ENCODE measurements around the gene ERG. TPM values are rescaled to one million over a fixed set of nuclear protein-coding genes. Genes with fewer than 3 reads are reported as not detected.

ERG gene
- total and polyA plus RNA-seq, 2 donors from 2014 or later = 6.6 to 29.6 TPM

GRCh38 chr21:38356883-38357625, 141.2 kb downstream of the ERG start:
- Histone ChIP-seq H3K27ac (ENCODE audit: low read depth in 2 of 2, low read length in 2 of 2) (no peak overlapping the region), H3K9ac (ENCODE audit: low read length in 3 of 3) (no peak overlapping the region), H3K4me1 (ENCODE audit: control insufficient read depth in 2 of 3, insufficient read depth in 2 of 3, low read depth in 1 of 3, low read length in 3 of 3) (peaks cover 2 to 5% (median 4%) of the 10 kb centered on the region in 3 donors), H3K4me3 (ENCODE audit: low read length in 3 of 3) (no peak overlapping the region), H3K27me3 (ENCODE audit: control insufficient read depth, insufficient read depth, low read length) (no peaks in the 10 kb centered on the region), H3K36me3 (ENCODE audit: control insufficient read depth in 2 of 3, insufficient read depth in 3 of 3, low read length in 3 of 3) (no peaks in the 10 kb centered on the region), H3K9me3 (ENCODE audit: control insufficient read depth in 2 of 3, insufficient read depth in 1 of 3, low read length in 3 of 3) (no peaks in the 10 kb centered on the region)
- no peak for DNase-seq
- TF ChIP-seq CTCF (IDR thresholded peaks at IDR 0.05; ENCODE audit: borderline replicate concordance, extremely low read depth, insufficient read depth) = no peak
- no peak for FAIRE-seq
- intact Hi-C loops (cut with DNase I) = no loop called here

GRCh38 chr21:38355992-38356781, 142.1 kb downstream of the ERG start:
- Histone ChIP-seq H3K9me3 (ENCODE audit: control insufficient read depth in 2 of 3, insufficient read depth in 1 of 3, low read length in 3 of 3) (no peaks in the 10 kb centered on the region), H3K36me3 (ENCODE audit: control insufficient read depth in 2 of 3, insufficient read depth in 3 of 3, low read length in 3 of 3) (no peaks in the 10 kb centered on the region), H3K4me3 (ENCODE audit: low read length in 3 of 3) (no peak overlapping the region), H3K27ac (ENCODE audit: low read depth in 2 of 2, low read length in 2 of 2) (no peak overlapping the region), H3K4me1 (ENCODE audit: control insufficient read depth in 2 of 3, insufficient read depth in 2 of 3, low read depth in 1 of 3, low read length in 3 of 3) (peaks cover 2 to 9% (median 4%) of the 10 kb centered on the region in 3 donors), H3K27me3 (ENCODE audit: control insufficient read depth, insufficient read depth, low read length) (no peaks in the 10 kb centered on the region), H3K9ac (ENCODE audit: low read length in 3 of 3) (no peak overlapping the region)
- intact Hi-C loops (cut with DNase I) = no loop called here
- peak; percentile 91 for TF ChIP-seq CTCF (IDR thresholded peaks at IDR 0.05; ENCODE audit: borderline replicate concordance, extremely low read depth, insufficient read depth)
- DNase-seq (peak; percentile 85 to 90 (median 87)), FAIRE-seq (no peak)

GRCh38 chr21:38355353-38355752, 142.9 kb downstream of the ERG start:
- no peak for FAIRE-seq
- intact Hi-C loops (cut with DNase I) = no loop called here

More at GRCh38 chr21:38355353-38355752, 142.9 kb downstream of the ERG start:
- Histone ChIP-seq H3K27me3 (ENCODE audit: control insufficient read depth, insufficient read depth, low read length) (no peaks in the 10 kb centered on the region), H3K36me3 (ENCODE audit: control insufficient read depth in 2 of 3, insufficient read depth in 3 of 3, low read length in 3 of 3) (no peaks in the 10 kb centered on the region), H3K4me1 (ENCODE audit: control insufficient read depth in 2 of 3, insufficient read depth in 2 of 3, low read depth in 1 of 3, low read length in 3 of 3) (peaks cover 2 to 9% (median 4%) of the 10 kb centered on the region in 3 donors), H3K27ac (ENCODE audit: low read depth in 2 of 2, low read length in 2 of 2) (no peak overlapping the region), H3K9ac (ENCODE audit: low read length in 3 of 3) (no peak overlapping the region), H3K4me3 (ENCODE audit: low read length in 3 of 3) (no peak overlapping the region), H3K9me3 (ENCODE audit: control insufficient read depth in 2 of 3, insufficient read depth in 1 of 3, low read length in 3 of 3) (no peaks in the 10 kb centered on the region)
- DNase-seq = peak in 1 of 5 donors; percentile 71
- no peak for TF ChIP-seq CTCF (IDR thresholded peaks at IDR 0.05; ENCODE audit: borderline replicate concordance, extremely low read depth, insufficient read depth)
